Measurements from ENCODE around the gene DIPK1B.

- no peak for TF ChIP-seq CTCF (IDR thresholded peaks at IDR 0.05; ENCODE audit: low read depth, low read length, poor library complexity, severe bottlenecking)
- no peak for TF ChIP-seq EZH2phosphoT487 (IDR thresholded peaks at IDR 0.05; ENCODE audit: borderline replicate concordance, low read length)
Measured at GRCh38 chr9:136688274-136689107, 23.9 kb upstream of the DIPK1B start.
